Kidney epithelial cell (primary cell): ENCODE measurements around the gene TRIM2. TPM values are rescaled to one million over a fixed set of nuclear protein-coding genes. Genes with fewer than 3 reads are reported as not detected.

Source experiments
- DNase-seq: peaks from one replicate; pipeline ENCODE4 v3.0.0-alpha.2; 2010; ENCODE audit warnings: low read depth
- H3K27me3 ChIP-seq: 2 replicates; pipeline ENCODE4 v1.6.0; 2011; ENCODE audit warnings: low read length; ENCODE audit not compliant: control insufficient read depth, insufficient read depth
- H3K36me3 ChIP-seq: 2 replicates; pipeline ENCODE4 v1.5.1; 2011; ENCODE audit warnings: low read length; ENCODE audit not compliant: control insufficient read depth, insufficient read depth
- H3K4me3 ChIP-seq: 2 replicates; pipeline ENCODE4 v1.5.1; 2011; ENCODE audit warnings: low read depth, mild to moderate bottlenecking, control low read depth, low read length
- total RNA-seq: library from RNA; depleted of rRNA; stranded (reverse); fragments of >200 nt; gene quantifications from 2 replicates; pipeline ENCODE4 v1.2.3, GENCODE V29; 2015
- TF ChIP-seq, protein P1 (sequence below): IDR thresholded peaks from 2 replicates; pipeline ENCODE4 v1.5.1; 2011; ENCODE audit warnings: mild to moderate bottlenecking, moderate library complexity, low read length, control low read depth, inconsistent platforms; ENCODE audit not compliant: insufficient read depth, poor library complexity, severe bottlenecking

TRIM2 gene
- total RNA-seq, 1 donor from 2014 or later: 83.2 TPM

DNA sequence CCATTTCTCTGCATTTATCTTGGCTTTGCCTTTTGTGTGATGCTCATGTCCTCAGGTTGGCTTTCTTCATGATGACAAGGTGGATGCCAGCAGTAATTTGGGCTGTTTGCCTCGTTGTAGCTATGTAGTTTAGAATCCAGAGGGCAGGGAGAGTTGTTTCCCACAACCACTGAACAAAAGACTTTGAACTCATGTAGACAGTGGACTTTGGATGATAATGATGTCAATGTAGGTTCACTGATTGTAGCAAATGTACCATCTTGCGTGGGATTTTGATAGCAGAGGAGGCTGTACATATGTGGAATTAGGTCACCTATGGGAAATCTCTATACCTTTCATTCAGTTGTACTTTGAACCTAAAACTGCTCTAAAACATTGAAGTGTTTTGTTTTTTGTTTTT is 181.5 kb downstream of the TRIM2 start:
- Histone ChIP-seq H3K27me3 (no peaks in the 10 kb centered on the region), H3K4me3 (no peak overlapping the region), H3K36me3 (no peaks in the 10 kb centered on the region)
- no peak for DNase-seq
- TF ChIP-seq, protein P1, sequence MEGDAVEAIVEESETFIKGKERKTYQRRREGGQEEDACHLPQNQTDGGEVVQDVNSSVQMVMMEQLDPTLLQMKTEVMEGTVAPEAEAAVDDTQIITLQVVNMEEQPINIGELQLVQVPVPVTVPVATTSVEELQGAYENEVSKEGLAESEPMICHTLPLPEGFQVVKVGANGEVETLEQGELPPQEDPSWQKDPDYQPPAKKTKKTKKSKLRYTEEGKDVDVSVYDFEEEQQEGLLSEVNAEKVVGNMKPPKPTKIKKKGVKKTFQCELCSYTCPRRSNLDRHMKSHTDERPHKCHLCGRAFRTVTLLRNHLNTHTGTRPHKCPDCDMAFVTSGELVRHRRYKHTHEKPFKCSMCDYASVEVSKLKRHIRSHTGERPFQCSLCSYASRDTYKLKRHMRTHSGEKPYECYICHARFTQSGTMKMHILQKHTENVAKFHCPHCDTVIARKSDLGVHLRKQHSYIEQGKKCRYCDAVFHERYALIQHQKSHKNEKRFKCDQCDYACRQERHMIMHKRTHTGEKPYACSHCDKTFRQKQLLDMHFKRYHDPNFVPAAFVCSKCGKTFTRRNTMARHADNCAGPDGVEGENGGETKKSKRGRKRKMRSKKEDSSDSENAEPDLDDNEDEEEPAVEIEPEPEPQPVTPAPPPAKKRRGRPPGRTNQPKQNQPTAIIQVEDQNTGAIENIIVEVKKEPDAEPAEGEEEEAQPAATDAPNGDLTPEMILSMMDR: no peak

DNA sequence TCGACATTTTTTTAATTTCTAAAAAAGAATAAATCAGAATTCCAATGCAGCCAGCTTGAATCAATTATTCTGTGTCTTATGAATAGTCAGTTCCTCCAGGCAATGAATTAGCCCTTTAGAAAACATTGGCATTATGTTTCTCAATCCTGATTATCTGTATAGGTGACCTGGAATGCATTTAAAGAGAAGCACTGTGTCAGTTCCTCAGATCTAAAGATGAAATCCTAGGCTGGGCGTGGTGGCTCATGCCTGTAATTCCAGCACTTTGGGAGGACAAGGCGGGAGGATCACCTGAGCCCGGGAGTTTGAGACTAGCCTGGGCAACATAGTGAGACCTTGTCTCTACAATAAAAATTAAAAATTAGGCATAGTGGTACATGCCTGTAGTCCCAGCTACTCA is 183.7 kb downstream of the TRIM2 start:
- TF ChIP-seq, protein P1: no peak
- Histone ChIP-seq H3K27me3 (no peaks in the 10 kb centered on the region), H3K36me3 (no peaks in the 10 kb centered on the region), H3K4me3 (no peak overlapping the region)
- DNase-seq: no peak

Other genes with a start within 250 kb of the TRIM2 start
- 2.3 and 4.3 TPM in 2 replicates for gene MND1, start 140.2 kb downstream of the TRIM2 start, total RNA-seq